ENCODE measurements around the gene OR51V1.

DNA sequence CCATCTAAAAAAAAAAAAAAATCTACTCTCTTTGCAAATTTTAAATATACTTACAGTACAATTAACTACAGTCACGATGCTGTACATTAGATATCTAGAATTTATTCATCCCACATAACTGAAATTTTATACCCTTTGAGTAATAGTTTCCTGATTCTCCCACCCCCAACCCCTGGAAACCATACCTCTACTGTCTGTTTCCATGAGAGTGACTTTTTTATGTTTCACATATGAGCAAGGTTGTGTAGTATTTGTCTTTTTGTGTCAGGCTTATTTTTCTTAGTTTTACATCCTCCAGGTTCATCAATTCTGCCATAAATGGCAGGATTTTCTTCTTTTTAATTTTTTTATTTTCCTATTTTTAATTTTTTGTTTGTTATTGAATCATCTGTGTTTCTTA, 23.2 kb upstream of the OR51V1 start:
- TF ChIP-seq GATA2 (IDR thresholded peaks at IDR 0.05; ENCODE audit: low read depth, low read length) (no peak), GATA3 (IDR thresholded peaks at IDR 0.05; ENCODE audit: low read depth, low read length) (no peak)
